Hepatocyte (in vitro differentiated cells): Measurements from ENCODE around the gene CCDC142.

ENCODE experiments used
- EZH2 ChIP-seq: fragments of 200-600 bp; sonication (generic); IDR thresholded peaks from 2 replicates; pipeline ENCODE4 v1.6.1; 2016; ENCODE audit warnings: antibody characterized with exemption, mild to moderate bottlenecking, borderline replicate concordance
- TF ChIP-seq, protein P1 (sequence below): fragments of 200-600 bp; sonication (generic); IDR thresholded peaks from 2 replicates; pipeline ENCODE4 v1.5.1; 2016; ENCODE audit warnings: antibody characterized with exemption, mild to moderate bottlenecking; ENCODE audit not compliant: poor library complexity

DNA sequence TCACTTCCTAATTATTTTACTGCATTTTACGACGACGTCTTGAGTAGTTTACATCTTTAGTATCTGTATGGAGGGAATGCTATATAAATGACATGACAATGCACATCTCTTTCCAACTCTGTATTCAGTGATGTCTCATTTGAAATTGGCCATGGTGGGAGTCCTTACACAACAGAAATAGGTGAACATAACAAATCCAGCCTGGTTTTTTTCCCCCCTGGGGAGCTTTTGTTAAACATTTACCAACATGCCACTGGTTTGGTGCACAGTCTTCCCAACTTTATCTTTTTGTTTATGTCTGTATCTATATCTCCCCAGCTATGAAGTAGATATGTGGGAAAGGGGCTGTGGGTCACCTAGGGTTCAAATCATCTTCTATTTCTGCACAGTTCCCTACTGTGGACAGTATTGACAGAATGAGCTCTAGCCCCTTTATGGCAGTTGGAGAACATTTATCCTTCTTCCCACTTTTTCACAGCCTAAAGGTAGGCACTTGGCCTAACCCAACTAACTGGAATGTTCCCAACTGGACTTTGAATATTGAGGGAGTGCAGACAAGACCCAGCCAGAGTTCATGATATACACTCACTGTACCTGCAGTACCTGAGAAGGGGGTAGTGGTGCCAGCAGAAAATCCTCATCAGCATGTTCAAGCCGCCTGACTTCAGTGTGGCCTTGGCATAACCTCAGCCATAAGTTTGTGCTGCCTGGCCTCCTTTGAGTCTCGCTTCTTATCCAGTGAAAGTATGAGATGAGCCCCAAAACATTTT is 35.4 kb downstream of the CCDC142 start:
- TF ChIP-seq, protein P1, sequence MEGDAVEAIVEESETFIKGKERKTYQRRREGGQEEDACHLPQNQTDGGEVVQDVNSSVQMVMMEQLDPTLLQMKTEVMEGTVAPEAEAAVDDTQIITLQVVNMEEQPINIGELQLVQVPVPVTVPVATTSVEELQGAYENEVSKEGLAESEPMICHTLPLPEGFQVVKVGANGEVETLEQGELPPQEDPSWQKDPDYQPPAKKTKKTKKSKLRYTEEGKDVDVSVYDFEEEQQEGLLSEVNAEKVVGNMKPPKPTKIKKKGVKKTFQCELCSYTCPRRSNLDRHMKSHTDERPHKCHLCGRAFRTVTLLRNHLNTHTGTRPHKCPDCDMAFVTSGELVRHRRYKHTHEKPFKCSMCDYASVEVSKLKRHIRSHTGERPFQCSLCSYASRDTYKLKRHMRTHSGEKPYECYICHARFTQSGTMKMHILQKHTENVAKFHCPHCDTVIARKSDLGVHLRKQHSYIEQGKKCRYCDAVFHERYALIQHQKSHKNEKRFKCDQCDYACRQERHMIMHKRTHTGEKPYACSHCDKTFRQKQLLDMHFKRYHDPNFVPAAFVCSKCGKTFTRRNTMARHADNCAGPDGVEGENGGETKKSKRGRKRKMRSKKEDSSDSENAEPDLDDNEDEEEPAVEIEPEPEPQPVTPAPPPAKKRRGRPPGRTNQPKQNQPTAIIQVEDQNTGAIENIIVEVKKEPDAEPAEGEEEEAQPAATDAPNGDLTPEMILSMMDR = no peak
- no peak for TF ChIP-seq EZH2
